GM19324 (cell line): ENCODE results near the gene NIFK.
"Not testable (repeated sequence)": the region's sequence is repeated elsewhere in the genome, so short reads cannot be mapped to it uniquely, and the experiment has no call there.

ENCODE experiments used
- ATAC-seq: cut with Tn5 transposase; IDR thresholded peaks from one replicate; pipeline ENCODE4 v1.9.1; 2021; ENCODE audit warnings: mild to moderate bottlenecking, moderate library complexity; ENCODE audit not compliant: unreplicated experiment, low FRiP score

The NIFK gene

GRCh38 chr2:121735518-121736074 lies 1.1 kb downstream of the NIFK start:
- no peak for ATAC-seq

- ATAC-seq = not testable (repeated sequence)
Measured at GRCh38 chr2:121734544-121734943, 2.1 kb downstream of the NIFK start.

GRCh38 chr2:121731366-121731765 lies 5.3 kb downstream of the NIFK start:
- ATAC-seq = no peak

- ATAC-seq = no peak
Measured at GRCh38 chr2:121727950-121728349, 8.7 kb downstream of the NIFK start.

- no peak for ATAC-seq
Measured at GRCh38 chr2:121727332-121727731, 9.3 kb downstream of the NIFK start.

- ATAC-seq = no peak
Measured at GRCh38 chr2:121723316-121723715, 13.4 kb downstream of the NIFK start.

- no peak for ATAC-seq
Measured at GRCh38 chr2:121722479-121722878, 14.2 kb downstream of the NIFK start.

- ATAC-seq = no peak
Measured at GRCh38 chr2:121721926-121722325, 14.7 kb downstream of the NIFK start.

GRCh38 chr2:121717529-121717928 lies 19.1 kb downstream of the NIFK start:
- no peak for ATAC-seq

GRCh38 chr2:121716126-121716525 lies 20.5 kb downstream of the NIFK start:
- ATAC-seq = no peak

- not testable (repeated sequence) for ATAC-seq
Measured at GRCh38 chr2:121711481-121711880, 25.2 kb downstream of the NIFK start.

- no peak for ATAC-seq
Measured at GRCh38 chr2:121710470-121711170, 26.1 kb downstream of the NIFK start.

- ATAC-seq = no peak
Measured at GRCh38 chr2:121709776-121710469, 26.8 kb downstream of the NIFK start.

- no peak for ATAC-seq
Measured at GRCh38 chr2:121707920-121708361, 28.7 kb downstream of the NIFK start.

- no peak for ATAC-seq
Measured at GRCh38 chr2:121707344-121707919, 29.2 kb downstream of the NIFK start.

GRCh38 chr2:121705958-121706357 lies 30.7 kb downstream of the NIFK start:
- ATAC-seq = no peak

- no peak for ATAC-seq
Measured at GRCh38 chr2:121705390-121705789, 31.3 kb downstream of the NIFK start.

- ATAC-seq = not testable (repeated sequence)
Measured at GRCh38 chr2:121701761-121702160, 34.9 kb downstream of the NIFK start.

GRCh38 chr2:121699421-121700333 lies 37.0 kb downstream of the NIFK start:
- peak; percentile 93 for ATAC-seq

GRCh38 chr2:121698318-121698930 lies 38.3 kb downstream of the NIFK start:
- ATAC-seq = no peak
